IMR-90 (cell line): Measurements from ENCODE around the gene HOXB9. TPM values are rescaled to one million over a fixed set of nuclear protein-coding genes. Genes with fewer than 3 reads are reported as not detected.

Source experiments
- ATAC-seq: fragments of 200-7000 bp; cut with Tn5 transposase; 2 replicates; pipeline ENCODE4 v1.9.1; 2020; ENCODE audit warnings: low read depth, mild to moderate bottlenecking, moderate library complexity
- BruUV-seq: library from RNA; stranded (reverse); fragments of 400-500 nt; replicated peaks from 2 replicates; lab custom pipeline; 2021; lab: Mats Ljungman, UMichigan
- CTCF ChIA-PET: fragments of 300-600 bp; formaldehyde crosslinking; extraction: SDS; loops from one replicate; lab custom pipeline; 2021; ENCODE audit warnings: antibody characterized with exemption; lab: Yijun Ruan, JAX
- POLR2A ChIA-PET: fragments of 300-600 bp; sonication (Branson Sonifier 250); formaldehyde crosslinking; loops from one replicate; lab custom pipeline; 2022; ENCODE audit warnings: antibody characterized with exemption; ENCODE audit not compliant: unreplicated experiment; lab: Charles Lee
- DNase-seq: peaks from one replicate; pipeline ENCODE4 v3.0.0; 2013
- H2AFZ ChIP-seq: replicated peaks from 2 replicates; pipeline ENCODE3; 2013; ENCODE audit warnings: low read length, mild to moderate bottlenecking; ENCODE audit not compliant: poor library complexity
- H2AK5ac ChIP-seq: 2 replicates; pipeline ENCODE4 v1.6.1; 2013; ENCODE audit warnings: low read depth, low read length, inconsistent platforms
- H2AK9ac ChIP-seq: replicated peaks from 2 replicates; pipeline ENCODE3; 2013; ENCODE audit warnings: mild to moderate bottlenecking, low read depth, low read length, moderate library complexity; ENCODE audit not compliant: poor library complexity
- H2BK120ac ChIP-seq: 2 replicates; pipeline ENCODE4 v1.6.1; 2013; ENCODE audit warnings: low read depth, low read length, inconsistent platforms
- H2BK15ac ChIP-seq: 3 replicates; pipeline ENCODE4 v1.6.1; 2013; ENCODE audit warnings: low read depth, low read length, inconsistent platforms
- H2BK20ac ChIP-seq: 2 replicates; pipeline ENCODE4 v1.6.1; 2013; ENCODE audit warnings: low read depth, mild to moderate bottlenecking, inconsistent platforms, low read length, moderate library complexity
- H2BK5ac ChIP-seq: 2 replicates; pipeline ENCODE4 v1.6.1; 2013; ENCODE audit warnings: mild to moderate bottlenecking, low read depth, low read length, inconsistent platforms; ENCODE audit not compliant: poor library complexity, severe bottlenecking
- H3K14ac ChIP-seq: replicated peaks from 2 replicates; pipeline ENCODE4 v1.6.1; 2013; ENCODE audit warnings: low read depth, low read length, inconsistent platforms
- H3K18ac ChIP-seq: 2 replicates; pipeline ENCODE4 v1.6.1; 2013; ENCODE audit warnings: low read depth, low read length, control low read depth
- H3K23ac ChIP-seq: 2 replicates; pipeline ENCODE4 v1.6.1; 2013; ENCODE audit warnings: low read depth, low read length, inconsistent platforms
- H3K27ac ChIP-seq: 2 replicates; pipeline ENCODE4 v1.5.1; 2013; ENCODE audit warnings: mild to moderate bottlenecking, control low read depth, low read length; ENCODE audit not compliant: insufficient read depth
- H3K27me3 ChIP-seq: 2 replicates; pipeline ENCODE4 v1.6.1; 2013; ENCODE audit warnings: low read length; ENCODE audit not compliant: control insufficient read depth, insufficient read depth
- H3K36me3 ChIP-seq: 2 replicates; pipeline ENCODE4 v1.6.1; 2013; ENCODE audit warnings: low read length, mixed read lengths; ENCODE audit not compliant: control insufficient read depth, insufficient read depth
- H3K4ac ChIP-seq: 2 replicates; pipeline ENCODE4 v1.6.1; 2013; ENCODE audit warnings: low read depth, low read length, inconsistent platforms
- H3K4me1 ChIP-seq: 2 replicates; pipeline ENCODE4 v1.6.1; 2013; ENCODE audit warnings: low read length, mixed read lengths; ENCODE audit not compliant: control insufficient read depth, insufficient read depth
- H3K4me2 ChIP-seq: 2 replicates; pipeline ENCODE4 v1.6.1; 2013; ENCODE audit warnings: low read depth, mild to moderate bottlenecking, control low read depth, low read length, moderate library complexity
- H3K4me3 ChIP-seq: 2 replicates; pipeline ENCODE4 v1.5.1; 2013; ENCODE audit warnings: low read depth, mild to moderate bottlenecking, control low read depth, low read length, moderate library complexity; ENCODE audit not compliant: insufficient read depth
- H3K56ac ChIP-seq: 2 replicates; pipeline ENCODE4 v1.6.1; 2013; ENCODE audit warnings: low read length, inconsistent platforms; ENCODE audit not compliant: insufficient read depth; ENCODE audit errors: extremely low read depth
- H3K79me1 ChIP-seq, 2 experiments: 2 replicates each; pipeline ENCODE4 v1.6.1; 2013; ENCODE audit warnings: low read length in 2 of 2, inconsistent platforms in 1 of 2, low read depth in 1 of 2
- H3K9ac ChIP-seq: 2 replicates; pipeline ENCODE4 v1.6.1; 2013; ENCODE audit warnings: low read depth, low read length, control low read depth
- H3K9me1 ChIP-seq: 2 replicates; pipeline ENCODE4 v1.6.1; 2013; ENCODE audit warnings: low read length, inconsistent platforms; ENCODE audit not compliant: insufficient read depth
- H3K9me3 ChIP-seq: 2 replicates; pipeline ENCODE4 v1.6.1; 2013; ENCODE audit warnings: low read length; ENCODE audit not compliant: control insufficient read depth, insufficient read depth
- H4K20me1 ChIP-seq: 2 replicates; pipeline ENCODE4 v1.6.1; 2013; ENCODE audit warnings: low read length, inconsistent platforms; ENCODE audit not compliant: insufficient read depth
- H4K5ac ChIP-seq: 2 replicates; pipeline ENCODE4 v1.6.1; 2013; ENCODE audit warnings: mild to moderate bottlenecking, low read depth, low read length, control low read depth
- H4K8ac ChIP-seq, 2 experiments: 2 replicates each; pipeline ENCODE4 v1.6.1; 2013; ENCODE audit warnings: low read depth in 2 of 2, low read length in 2 of 2, control low read depth in 1 of 2, inconsistent platforms in 1 of 2
- H4K91ac ChIP-seq: 2 replicates; pipeline ENCODE4 v1.6.1; 2013; ENCODE audit warnings: low read depth, low read length, inconsistent platforms; ENCODE audit not compliant: insufficient read depth
- BHLHE40 ChIP-seq: fragments of 150-350 bp; IDR thresholded peaks from 2 replicates; pipeline ENCODE4 v1.6.1; 2016; ENCODE audit warnings: mild to moderate bottlenecking, low read depth, low read length
- CHD1 ChIP-seq: IDR thresholded peaks from 2 replicates; pipeline ENCODE4 v1.6.1; 2012; ENCODE audit warnings: low read depth, low read length, improper control_type of control experiment
- FOS ChIP-seq: fragments of 150-350 bp; IDR thresholded peaks from 2 replicates; pipeline ENCODE4 v1.6.1; 2016; ENCODE audit warnings: low read depth, low read length
- MXI1 ChIP-seq: IDR thresholded peaks from 2 replicates; pipeline ENCODE4 v1.6.1; 2012; ENCODE audit warnings: low read depth, mild to moderate bottlenecking, low read length, moderate library complexity, borderline replicate concordance
- NFE2L2 ChIP-seq: fragments of 150-350 bp; IDR thresholded peaks from 2 replicates; pipeline ENCODE4 v1.6.1; 2016; ENCODE audit warnings: low read depth, mild to moderate bottlenecking, low read length
- POLR2A ChIP-seq: IDR thresholded peaks from 2 replicates; pipeline ENCODE4 v1.6.1; 2012; ENCODE audit warnings: mild to moderate bottlenecking, low read depth, low read length
- RAD21 ChIP-seq: IDR thresholded peaks from 2 replicates; pipeline ENCODE4 v1.6.1; 2012; ENCODE audit warnings: low read length, improper control_type of control experiment
- RCOR1 ChIP-seq: IDR thresholded peaks from 2 replicates; pipeline ENCODE4 v1.6.1; 2012; ENCODE audit warnings: mild to moderate bottlenecking, low read length, improper control_type of control experiment; ENCODE audit not compliant: insufficient replicate concordance
- RFX5 ChIP-seq: IDR thresholded peaks from 2 replicates; pipeline ENCODE4 v1.8.0; 2012; ENCODE audit warnings: low read depth, mild to moderate bottlenecking, low read length, moderate library complexity
- SMC3 ChIP-seq: fragments of 150-350 bp; IDR thresholded peaks from 2 replicates; pipeline ENCODE4 v1.6.1; 2016; ENCODE audit warnings: low read depth, mild to moderate bottlenecking, antibody characterized with exemption, low read length, moderate library complexity
- USF2 ChIP-seq: fragments of 150-350 bp; IDR thresholded peaks from 2 replicates; pipeline ENCODE4 v1.6.1; 2017; ENCODE audit warnings: mild to moderate bottlenecking, antibody characterized with exemption, low read length, low read depth
- WGBS, 2 experiments: methylation state at CpG; one replicate each; pipeline versions ENCODE4 v1.1.5 to v1.1.7; 2013; ENCODE audit warnings: missing lambda C conversion rate in 2 of 2; ENCODE audit not compliant: insufficient read length in 1 of 2; ENCODE audit errors: extremely low coverage in 2 of 2; 5-methylcytosine and 5-hydroxymethylcytosine counted together
- dilution Hi-C: fragments of 300-500 bp; cut with HindIII; formaldehyde crosslinking; loops from one replicate; pipeline ENCODE4 v1.14.3; 2018; ENCODE audit warnings: low sequenced_read_pairs; ENCODE audit not compliant: unreplicated experiment
- in situ Hi-C: fragments of 300-500 bp; cut with MboI; formaldehyde crosslinking; loops from 3 replicates; pipeline ENCODE4 v1.14.3; 2019; ENCODE audit warnings: low sequenced_read_pairs, inconsistent platforms, mixed read lengths
- intact Hi-C: fragments of 100-400 bp; cut with micrococcal nuclease; formaldehyde crosslinking; loops from 2 replicates; pipeline ENCODE4 v1.10.0; 2022
- polyA plus RNA-seq, 3 experiments: library from polyadenylated mRNA; depleted of rRNA; stranded (reverse); fragments of >200 nt; gene quantifications; 2 replicates each; pipeline ENCODE4 v1.2.3, GENCODE V29; 2012; ENCODE audit warnings: low replicate concordance in 1 of 3
- total RNA-seq: library from RNA; depleted of rRNA; stranded (reverse); fragments of >200 nt; gene quantifications from 2 replicates; pipeline ENCODE4 v1.2.3, GENCODE V29; 2012
- TF ChIP-seq, protein P1 (sequence below): fragments of 150-350 bp; IDR thresholded peaks from 2 replicates; pipeline ENCODE4 v1.6.1; 2016; ENCODE audit warnings: low read depth, mild to moderate bottlenecking, low read length, moderate library complexity, borderline replicate concordance
- TF ChIP-seq, protein P2 (sequence below): conservative IDR thresholded peaks from 2 replicates; pipeline ENCODE4 v1.5.1; 2012; ENCODE audit warnings: mild to moderate bottlenecking, low read depth, low read length, improper control_type of control experiment

HOXB9 gene
- total and polyA plus RNA-seq, 2 of the 4 experiments (the other 2 are of a cell fraction), result 0.05 TPM; not detected in 1

DNA sequence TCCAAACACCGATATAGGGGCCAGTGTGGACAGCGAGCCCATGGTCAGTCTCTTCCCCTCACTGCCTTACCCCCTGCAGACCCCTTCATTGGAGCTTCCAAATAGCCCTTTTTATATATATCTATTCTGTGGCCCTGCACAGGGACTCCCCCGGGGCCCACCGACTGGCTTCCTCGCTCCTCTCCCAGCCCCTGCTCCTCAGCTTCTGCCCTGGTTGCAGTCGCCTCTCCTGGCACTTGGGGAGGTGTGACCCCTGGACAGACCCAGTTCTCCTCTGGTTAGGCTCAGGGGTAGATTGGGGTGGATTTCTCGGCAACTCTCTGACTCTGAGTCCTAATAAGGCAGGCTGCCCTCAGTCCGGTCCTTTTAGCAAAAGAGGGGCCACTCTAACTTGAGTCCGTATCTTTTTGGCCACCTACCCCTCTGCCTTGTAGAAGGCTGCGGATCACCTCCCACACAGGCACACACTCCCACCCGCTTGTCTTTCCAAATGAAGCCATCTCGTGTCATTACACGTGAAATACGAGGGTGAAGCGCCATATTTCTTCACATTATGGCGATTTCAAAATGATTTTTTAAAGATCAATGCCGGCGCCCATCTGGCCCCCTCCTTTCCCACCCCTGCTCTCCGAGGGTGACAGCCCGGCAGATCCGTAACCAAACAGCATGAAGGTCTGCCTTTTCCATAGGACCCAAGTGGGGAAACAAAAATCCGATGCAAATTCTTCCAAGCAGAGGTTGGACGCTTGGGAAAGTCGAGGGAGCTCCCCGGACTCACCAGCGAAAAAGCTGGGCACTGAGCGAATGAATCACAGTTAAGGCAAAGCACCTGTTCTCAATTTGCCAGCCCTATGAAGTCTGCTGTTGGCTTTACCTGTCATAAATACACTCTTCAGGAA lies 1.7 kb upstream of the HOXB9 start:
- Histone ChIP-seq H2AFZ (no peak overlapping the region), H4K20me1 (peaks cover 12% of the 10 kb centered on the region; the same call in 1 of the 2 replicates), H3K23ac (no peak overlapping the region), H2AK5ac (no peak overlapping the region), H3K9ac (no peak overlapping the region), H3K4ac (no peak overlapping the region), H3K79me1 (no peaks in the 10 kb centered on the region), H2BK15ac (no peak overlapping the region), H2BK5ac (no peak overlapping the region), H3K18ac (no peak overlapping the region), H2BK120ac (no peak overlapping the region), H4K8ac (no peak overlapping the region), H4K5ac (no peak overlapping the region), H2AK9ac (no peak overlapping the region), H4K91ac (no peak overlapping the region), H3K4me2 (no peak overlapping the region), H3K27me3 (peaks cover 98% of the 10 kb centered on the region), H3K56ac (no peak overlapping the region), H3K9me1 (no peaks in the 10 kb centered on the region; the same call in 1 of the 2 replicates), H3K9me3 (peaks cover 36% of the 10 kb centered on the region), H3K4me3 (no peak overlapping the region), H3K36me3 (no peaks in the 10 kb centered on the region), H3K27ac (no peak overlapping the region), H3K4me1 (no peaks in the 10 kb centered on the region; the same call in 1 of the 2 replicates), H2BK20ac (no peak overlapping the region), H3K14ac (no peak overlapping the region)
- ChIA-PET POLR2A (no interaction called here), CTCF (interaction anchor here (1.3 kb wide), 1 partner anchor 9 kb away, joined by 4 read pairs; no protein-coding TSS in a partner anchor)
- 15% methylated on average over 12 of the region's 27 CpGs; no CpG with 5 or more reads in 1 of the 2 experiments for WGBS, 2 experiments
- intact Hi-C loops (no loop called here), dilution Hi-C loops (no loop called here), in situ Hi-C loops (loop anchor here (10.0 kb wide), 1 partner anchor 463 kb away; no protein-coding TSS in a partner anchor)
- ATAC-seq (no peak), DNase-seq (no peak)
- TF ChIP-seq RFX5 (no peak), SMC3 (no peak), MXI1 (no peak), CHD1 (no peak), USF2 (no peak), RCOR1 (no peak), BHLHE40 (no peak), POLR2A (no peak), NFE2L2 (no peak), RAD21 (no peak), FOS (no peak)
- TF ChIP-seq, protein P1, sequence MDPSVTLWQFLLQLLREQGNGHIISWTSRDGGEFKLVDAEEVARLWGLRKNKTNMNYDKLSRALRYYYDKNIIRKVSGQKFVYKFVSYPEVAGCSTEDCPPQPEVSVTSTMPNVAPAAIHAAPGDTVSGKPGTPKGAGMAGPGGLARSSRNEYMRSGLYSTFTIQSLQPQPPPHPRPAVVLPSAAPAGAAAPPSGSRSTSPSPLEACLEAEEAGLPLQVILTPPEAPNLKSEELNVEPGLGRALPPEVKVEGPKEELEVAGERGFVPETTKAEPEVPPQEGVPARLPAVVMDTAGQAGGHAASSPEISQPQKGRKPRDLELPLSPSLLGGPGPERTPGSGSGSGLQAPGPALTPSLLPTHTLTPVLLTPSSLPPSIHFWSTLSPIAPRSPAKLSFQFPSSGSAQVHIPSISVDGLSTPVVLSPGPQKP, result no peak
- TF ChIP-seq, protein P2, sequence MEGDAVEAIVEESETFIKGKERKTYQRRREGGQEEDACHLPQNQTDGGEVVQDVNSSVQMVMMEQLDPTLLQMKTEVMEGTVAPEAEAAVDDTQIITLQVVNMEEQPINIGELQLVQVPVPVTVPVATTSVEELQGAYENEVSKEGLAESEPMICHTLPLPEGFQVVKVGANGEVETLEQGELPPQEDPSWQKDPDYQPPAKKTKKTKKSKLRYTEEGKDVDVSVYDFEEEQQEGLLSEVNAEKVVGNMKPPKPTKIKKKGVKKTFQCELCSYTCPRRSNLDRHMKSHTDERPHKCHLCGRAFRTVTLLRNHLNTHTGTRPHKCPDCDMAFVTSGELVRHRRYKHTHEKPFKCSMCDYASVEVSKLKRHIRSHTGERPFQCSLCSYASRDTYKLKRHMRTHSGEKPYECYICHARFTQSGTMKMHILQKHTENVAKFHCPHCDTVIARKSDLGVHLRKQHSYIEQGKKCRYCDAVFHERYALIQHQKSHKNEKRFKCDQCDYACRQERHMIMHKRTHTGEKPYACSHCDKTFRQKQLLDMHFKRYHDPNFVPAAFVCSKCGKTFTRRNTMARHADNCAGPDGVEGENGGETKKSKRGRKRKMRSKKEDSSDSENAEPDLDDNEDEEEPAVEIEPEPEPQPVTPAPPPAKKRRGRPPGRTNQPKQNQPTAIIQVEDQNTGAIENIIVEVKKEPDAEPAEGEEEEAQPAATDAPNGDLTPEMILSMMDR, result no peak
- no TSS peak for BruUV-seq
